ENCODE measurements around the gene UBE2E2. TPM values are rescaled to one million over a fixed set of nuclear protein-coding genes. Genes with fewer than 3 reads are reported as not detected.
"Not testable (repeated sequence)": the region's sequence is repeated elsewhere in the genome, so short reads cannot be mapped to it uniquely, and the experiment has no call there.

Gene UBE2E2
- total RNA-seq, 1 experiment from 2014 or later = 64.3 TPM

DNA sequence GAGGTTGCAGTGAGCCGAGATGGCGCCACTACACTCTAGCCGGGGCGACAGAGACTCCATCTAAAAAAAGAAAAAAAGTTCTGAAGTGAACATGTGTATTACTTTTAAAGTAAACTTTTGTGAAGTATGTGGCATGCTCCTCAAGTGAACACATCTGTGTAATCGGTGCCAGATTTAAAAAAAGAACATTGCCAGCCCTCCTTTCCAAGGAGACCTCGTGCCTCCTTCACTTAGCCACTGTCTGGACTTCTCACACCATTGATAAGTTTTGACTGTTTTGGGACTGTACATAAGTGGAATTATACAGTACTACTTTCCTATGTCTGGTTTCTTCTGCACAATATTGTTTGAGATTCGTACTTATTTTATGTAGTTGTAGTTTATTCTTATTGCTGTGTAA is 140.4 kb downstream of the UBE2E2 start:
- TF ChIP-seq, protein P1, sequence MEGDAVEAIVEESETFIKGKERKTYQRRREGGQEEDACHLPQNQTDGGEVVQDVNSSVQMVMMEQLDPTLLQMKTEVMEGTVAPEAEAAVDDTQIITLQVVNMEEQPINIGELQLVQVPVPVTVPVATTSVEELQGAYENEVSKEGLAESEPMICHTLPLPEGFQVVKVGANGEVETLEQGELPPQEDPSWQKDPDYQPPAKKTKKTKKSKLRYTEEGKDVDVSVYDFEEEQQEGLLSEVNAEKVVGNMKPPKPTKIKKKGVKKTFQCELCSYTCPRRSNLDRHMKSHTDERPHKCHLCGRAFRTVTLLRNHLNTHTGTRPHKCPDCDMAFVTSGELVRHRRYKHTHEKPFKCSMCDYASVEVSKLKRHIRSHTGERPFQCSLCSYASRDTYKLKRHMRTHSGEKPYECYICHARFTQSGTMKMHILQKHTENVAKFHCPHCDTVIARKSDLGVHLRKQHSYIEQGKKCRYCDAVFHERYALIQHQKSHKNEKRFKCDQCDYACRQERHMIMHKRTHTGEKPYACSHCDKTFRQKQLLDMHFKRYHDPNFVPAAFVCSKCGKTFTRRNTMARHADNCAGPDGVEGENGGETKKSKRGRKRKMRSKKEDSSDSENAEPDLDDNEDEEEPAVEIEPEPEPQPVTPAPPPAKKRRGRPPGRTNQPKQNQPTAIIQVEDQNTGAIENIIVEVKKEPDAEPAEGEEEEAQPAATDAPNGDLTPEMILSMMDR (IDR thresholded peaks at IDR 0.05; ENCODE audit: unreplicated experiment) = no peak
- no peaks in the 10 kb centered on the region for H3K9me3 Mint-ChIP-seq (ENCODE audit: unreplicated experiment)
- no peaks in the 10 kb centered on the region for H3K36me3 Mint-ChIP-seq (ENCODE audit: insufficient read depth, unreplicated experiment)
- no peaks in the 10 kb centered on the region for H3K27me3 Mint-ChIP-seq (ENCODE audit: insufficient read depth, unreplicated experiment)
- intact Hi-C loops (cut with micrococcal nuclease) = no loop called here
- ChIA-PET POLR2A (no interaction called here), CTCF (interaction anchor here (0.7 kb wide), 1 partner anchor 401 kb away, joined by 3 read pairs; no protein-coding TSS in a partner anchor)
- H3K4me1 Mint-ChIP-seq (ENCODE audit: insufficient read depth, unreplicated experiment) = no peaks in the 10 kb centered on the region
- no peak for DNase-seq (ENCODE audit: unreplicated experiment)
- H3K27ac Mint-ChIP-seq (ENCODE audit: low read depth, unreplicated experiment) = no peak overlapping the region
- no TSS peak for BruUV-seq (replicated peaks)
- no peak overlapping the region for H3K4me3 Mint-ChIP-seq (ENCODE audit: unreplicated experiment)

DNA sequence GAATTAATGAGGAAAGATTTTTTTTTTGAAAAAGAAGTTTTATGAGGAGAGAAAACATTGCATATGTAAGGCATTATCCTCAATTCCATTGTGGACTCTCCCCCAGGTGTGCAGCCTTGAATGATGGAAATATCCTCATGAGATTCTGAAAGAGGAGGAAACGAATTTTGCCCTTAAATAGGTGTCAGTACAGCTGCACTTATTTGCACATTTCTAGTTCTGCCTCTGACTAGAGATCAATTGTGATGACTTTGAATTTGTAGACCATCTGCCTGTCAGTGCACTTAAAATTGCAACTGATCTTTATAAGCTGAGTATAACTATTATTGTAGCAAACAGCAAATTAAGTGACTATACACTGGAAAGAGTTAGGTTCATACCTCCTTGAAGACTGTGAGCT is 141.8 kb downstream of the UBE2E2 start:
- intact Hi-C loops (cut with micrococcal nuclease) = no loop called here
- no peak for DNase-seq (ENCODE audit: unreplicated experiment)
- Mint-ChIP-seq H3K36me3 (ENCODE audit: insufficient read depth, unreplicated experiment) (no peaks in the 10 kb centered on the region), H3K27ac (ENCODE audit: low read depth, unreplicated experiment) (no peak overlapping the region), H3K27me3 (ENCODE audit: insufficient read depth, unreplicated experiment) (no peaks in the 10 kb centered on the region), H3K9me3 (ENCODE audit: unreplicated experiment) (no peaks in the 10 kb centered on the region), H3K4me3 (ENCODE audit: unreplicated experiment) (no peak overlapping the region), H3K4me1 (ENCODE audit: insufficient read depth, unreplicated experiment) (no peaks in the 10 kb centered on the region)
- CTCF ChIA-PET = no interaction called here
- no TSS peak for BruUV-seq (replicated peaks)
- POLR2A ChIA-PET = no interaction called here
- TF ChIP-seq, protein P1 (IDR thresholded peaks at IDR 0.05; ENCODE audit: unreplicated experiment) = no peak

DNA sequence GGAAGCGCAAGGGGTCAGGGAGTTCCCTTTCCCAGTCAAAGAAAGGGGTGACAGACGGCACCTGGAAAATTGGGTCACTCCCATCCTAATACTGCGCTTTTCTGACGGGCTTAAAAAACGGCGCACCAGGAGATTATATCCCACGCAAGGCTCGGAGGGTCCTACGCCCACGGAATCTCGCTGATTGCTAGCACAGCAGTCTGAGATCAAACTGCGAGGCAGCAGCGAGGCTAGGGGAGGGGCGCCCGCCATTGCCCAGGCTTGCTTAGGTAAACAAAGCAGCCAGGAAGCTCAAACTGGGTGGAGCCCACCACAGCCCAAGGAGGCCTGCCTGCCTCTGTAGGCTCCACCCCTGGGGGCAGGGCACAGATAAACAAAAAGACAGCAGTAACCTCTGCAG is 146.3 kb downstream of the UBE2E2 start:
- intact Hi-C loops (cut with micrococcal nuclease); POLR2A ChIA-PET; DNase-seq (ENCODE audit: unreplicated experiment); H3K27me3 Mint-ChIP-seq (ENCODE audit: insufficient read depth, unreplicated experiment); H3K9me3 Mint-ChIP-seq (ENCODE audit: unreplicated experiment); BruUV-seq (replicated peaks); H3K4me1 Mint-ChIP-seq (ENCODE audit: insufficient read depth, unreplicated experiment); H3K27ac Mint-ChIP-seq (ENCODE audit: low read depth, unreplicated experiment); CTCF ChIA-PET; H3K36me3 Mint-ChIP-seq (ENCODE audit: insufficient read depth, unreplicated experiment); H3K4me3 Mint-ChIP-seq (ENCODE audit: unreplicated experiment): not testable (repeated sequence)

DNA sequence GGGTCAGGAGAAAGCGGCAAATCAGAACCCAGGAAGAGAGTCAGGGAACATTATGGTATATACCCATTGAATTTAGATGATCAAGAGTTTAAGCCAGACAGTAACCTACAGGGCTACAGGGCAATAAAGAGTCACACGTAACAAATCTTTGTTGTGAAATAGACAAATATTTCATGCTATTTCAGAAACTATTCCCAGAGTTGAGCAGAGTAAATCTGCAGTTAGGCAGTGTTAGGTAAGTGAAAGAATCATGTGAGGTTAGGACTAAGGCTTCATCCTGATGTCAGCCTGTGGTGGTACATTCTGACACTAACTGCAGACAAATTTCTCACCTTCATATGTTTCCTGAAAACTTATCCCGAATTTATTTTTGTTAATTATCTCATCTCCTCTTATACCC is 153.0 kb downstream of the UBE2E2 start:
- Mint-ChIP-seq H3K27ac (ENCODE audit: low read depth, unreplicated experiment) (no peak overlapping the region), H3K36me3 (ENCODE audit: insufficient read depth, unreplicated experiment) (no peaks in the 10 kb centered on the region), H3K4me3 (ENCODE audit: unreplicated experiment) (no peak overlapping the region), H3K4me1 (ENCODE audit: insufficient read depth, unreplicated experiment) (no peaks in the 10 kb centered on the region), H3K9me3 (ENCODE audit: unreplicated experiment) (no peaks in the 10 kb centered on the region), H3K27me3 (ENCODE audit: insufficient read depth, unreplicated experiment) (no peaks in the 10 kb centered on the region)
- ChIA-PET CTCF (no interaction called here), POLR2A (no interaction called here)
- no peak for DNase-seq (ENCODE audit: unreplicated experiment)
- TF ChIP-seq, protein P1 (IDR thresholded peaks at IDR 0.05; ENCODE audit: unreplicated experiment) = no peak
- no TSS peak for BruUV-seq (replicated peaks)
- intact Hi-C loops (cut with micrococcal nuclease) = no loop called here

DNA sequence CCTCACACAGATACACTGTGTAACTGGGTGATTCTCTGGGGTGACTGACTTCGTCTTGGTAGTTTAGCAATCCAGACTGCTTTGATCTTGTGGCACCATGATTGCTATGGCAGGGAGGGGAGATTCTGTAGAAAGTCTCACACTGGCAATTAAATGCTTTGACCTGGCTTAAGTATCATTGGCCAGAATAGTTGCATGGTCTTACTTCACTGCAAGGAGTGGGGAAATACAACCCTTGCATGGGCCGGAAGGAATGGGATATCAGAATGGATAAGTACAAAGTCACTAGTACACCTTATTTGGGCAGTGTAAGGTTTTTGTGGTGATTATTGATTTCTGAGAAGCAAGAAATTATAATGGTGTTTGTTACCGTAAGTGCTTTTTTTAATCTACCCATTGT is 153.8 kb downstream of the UBE2E2 start:
- Mint-ChIP-seq H3K36me3 (ENCODE audit: insufficient read depth, unreplicated experiment) (no peaks in the 10 kb centered on the region), H3K9me3 (ENCODE audit: unreplicated experiment) (no peaks in the 10 kb centered on the region), H3K4me3 (ENCODE audit: unreplicated experiment) (no peak overlapping the region), H3K27ac (ENCODE audit: low read depth, unreplicated experiment) (no peak overlapping the region), H3K27me3 (ENCODE audit: insufficient read depth, unreplicated experiment) (no peaks in the 10 kb centered on the region), H3K4me1 (ENCODE audit: insufficient read depth, unreplicated experiment) (no peaks in the 10 kb centered on the region)
- ChIA-PET CTCF (no interaction called here), POLR2A (no interaction called here)
- TF ChIP-seq, protein P1 (IDR thresholded peaks at IDR 0.05; ENCODE audit: unreplicated experiment) = no peak
- intact Hi-C loops (cut with micrococcal nuclease) = no loop called here
- no peak for DNase-seq (ENCODE audit: unreplicated experiment)
- no TSS peak for BruUV-seq (replicated peaks)

All from MCF 10A (cell line).